GM13976 (cell line): ENCODE results near the gene PLCB2.

Experiments
- DNase-seq: peaks from one replicate; pipeline ENCODE4 v3.0.0; 2012; ENCODE audit warnings: low spot score
- in situ Hi-C: fragments of 300-500 bp; cut with MboI; formaldehyde crosslinking; loops from one replicate; pipeline ENCODE4 v1.12.0; 2022; ENCODE audit warnings: low sequenced_read_pairs, mixed read lengths, inconsistent platforms; ENCODE audit not compliant: unreplicated experiment
- TF ChIP-seq, protein P1 (sequence below): IDR thresholded peaks from 2 replicates; pipeline ENCODE4 v1.5.1; 2012; ENCODE audit warnings: borderline replicate concordance, mild to moderate bottlenecking; ENCODE audit not compliant: insufficient read depth; ENCODE audit errors: extremely low read depth, missing control alignments, control extremely low read depth

The PLCB2 gene

DNA sequence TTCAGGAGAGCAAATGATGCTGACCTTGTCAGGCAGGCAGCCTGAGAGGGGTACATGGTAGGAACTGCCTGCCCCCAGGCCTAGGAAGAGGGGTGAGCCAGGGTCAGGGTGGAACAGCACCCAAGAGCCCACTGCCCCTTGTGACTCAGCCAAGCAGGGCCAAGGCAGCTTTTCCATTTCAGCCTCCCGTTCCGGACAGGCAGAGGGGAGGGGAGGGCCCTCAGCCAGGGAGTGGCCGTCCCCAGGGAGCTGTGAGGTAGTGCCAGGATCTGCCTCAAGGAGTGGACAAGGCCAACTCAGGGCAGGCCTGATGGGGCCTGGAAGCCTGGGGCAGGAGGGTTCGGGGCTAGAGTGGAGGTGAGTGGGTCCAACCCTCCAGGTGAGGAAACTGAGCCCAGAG is 19.8 kb downstream of the PLCB2 start:
- no peak for DNase-seq
- in situ Hi-C loops: no loop called here
- TF ChIP-seq, protein P1, sequence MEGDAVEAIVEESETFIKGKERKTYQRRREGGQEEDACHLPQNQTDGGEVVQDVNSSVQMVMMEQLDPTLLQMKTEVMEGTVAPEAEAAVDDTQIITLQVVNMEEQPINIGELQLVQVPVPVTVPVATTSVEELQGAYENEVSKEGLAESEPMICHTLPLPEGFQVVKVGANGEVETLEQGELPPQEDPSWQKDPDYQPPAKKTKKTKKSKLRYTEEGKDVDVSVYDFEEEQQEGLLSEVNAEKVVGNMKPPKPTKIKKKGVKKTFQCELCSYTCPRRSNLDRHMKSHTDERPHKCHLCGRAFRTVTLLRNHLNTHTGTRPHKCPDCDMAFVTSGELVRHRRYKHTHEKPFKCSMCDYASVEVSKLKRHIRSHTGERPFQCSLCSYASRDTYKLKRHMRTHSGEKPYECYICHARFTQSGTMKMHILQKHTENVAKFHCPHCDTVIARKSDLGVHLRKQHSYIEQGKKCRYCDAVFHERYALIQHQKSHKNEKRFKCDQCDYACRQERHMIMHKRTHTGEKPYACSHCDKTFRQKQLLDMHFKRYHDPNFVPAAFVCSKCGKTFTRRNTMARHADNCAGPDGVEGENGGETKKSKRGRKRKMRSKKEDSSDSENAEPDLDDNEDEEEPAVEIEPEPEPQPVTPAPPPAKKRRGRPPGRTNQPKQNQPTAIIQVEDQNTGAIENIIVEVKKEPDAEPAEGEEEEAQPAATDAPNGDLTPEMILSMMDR: no peak

DNA sequence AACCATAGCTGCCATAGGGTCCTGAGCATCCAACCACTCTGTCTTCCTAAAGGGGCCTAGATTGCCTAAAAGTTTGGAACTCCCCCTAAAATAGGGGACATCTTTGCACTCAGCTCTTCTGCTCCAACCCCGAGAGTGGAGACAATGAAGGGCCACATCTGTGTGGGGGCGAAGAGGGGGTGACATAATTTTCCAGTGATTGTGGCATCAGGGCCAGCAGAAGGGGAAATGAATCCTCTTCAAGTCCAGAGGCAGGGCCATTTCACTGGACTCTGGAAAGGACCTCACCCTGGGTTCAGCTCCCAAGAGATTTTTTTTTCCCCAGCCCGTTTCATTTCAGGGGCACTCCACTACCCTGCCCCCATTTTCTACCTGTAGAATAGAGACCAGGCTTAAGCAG is 20.2 kb downstream of the PLCB2 start:
- TF ChIP-seq, protein P1: no peak
- no peak for DNase-seq
- in situ Hi-C loops: no loop called here

DNA sequence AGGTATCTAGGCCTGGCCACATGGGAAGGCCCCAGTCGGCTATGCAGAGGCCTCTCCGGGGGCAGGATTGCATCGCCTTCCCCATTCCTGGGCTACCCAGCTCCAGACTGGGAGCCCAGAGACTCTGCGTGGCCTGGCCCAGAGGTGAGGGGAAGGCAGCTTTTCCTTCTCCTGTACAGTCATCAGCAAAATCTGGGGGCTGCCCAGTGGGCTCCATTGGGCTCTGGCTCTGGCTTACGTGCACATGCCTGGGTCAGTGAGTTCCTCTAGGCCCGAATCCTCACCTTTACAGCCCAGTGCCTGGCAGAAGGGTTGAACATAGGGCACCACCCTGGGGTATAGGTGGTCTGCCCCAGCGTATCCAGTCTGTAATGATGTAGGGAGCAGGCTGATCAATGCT is 20.9 kb downstream of the PLCB2 start:
- TF ChIP-seq, protein P1: no peak
- no peak for DNase-seq
- in situ Hi-C loops: no loop called here

DNA sequence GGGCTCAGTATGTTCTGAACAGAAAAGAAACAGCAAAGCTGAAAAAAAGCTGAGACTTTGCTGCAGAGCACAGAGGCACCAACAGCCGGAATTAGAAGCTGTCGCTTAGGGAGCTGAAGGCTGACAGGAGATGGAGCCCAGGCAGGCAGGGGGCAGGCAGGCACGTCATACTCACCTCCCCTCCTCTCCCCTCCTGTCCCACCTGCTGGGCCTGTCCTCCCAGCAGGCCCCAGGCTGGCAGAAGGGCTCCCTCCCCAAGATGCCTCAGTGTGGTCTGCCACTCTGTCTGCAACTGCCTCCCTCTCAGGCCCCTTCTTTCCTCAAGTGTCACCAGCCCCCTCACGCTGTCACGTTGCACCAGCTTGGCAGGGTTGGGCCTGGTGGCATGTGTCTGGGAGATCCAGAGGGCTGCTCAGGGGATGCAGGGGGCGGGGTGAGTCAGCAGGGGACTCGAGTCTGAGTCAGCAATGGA is 21.6 kb downstream of the PLCB2 start:
- TF ChIP-seq, protein P1: no peak
- in situ Hi-C loops: no loop called here
- no peak for DNase-seq

DNA sequence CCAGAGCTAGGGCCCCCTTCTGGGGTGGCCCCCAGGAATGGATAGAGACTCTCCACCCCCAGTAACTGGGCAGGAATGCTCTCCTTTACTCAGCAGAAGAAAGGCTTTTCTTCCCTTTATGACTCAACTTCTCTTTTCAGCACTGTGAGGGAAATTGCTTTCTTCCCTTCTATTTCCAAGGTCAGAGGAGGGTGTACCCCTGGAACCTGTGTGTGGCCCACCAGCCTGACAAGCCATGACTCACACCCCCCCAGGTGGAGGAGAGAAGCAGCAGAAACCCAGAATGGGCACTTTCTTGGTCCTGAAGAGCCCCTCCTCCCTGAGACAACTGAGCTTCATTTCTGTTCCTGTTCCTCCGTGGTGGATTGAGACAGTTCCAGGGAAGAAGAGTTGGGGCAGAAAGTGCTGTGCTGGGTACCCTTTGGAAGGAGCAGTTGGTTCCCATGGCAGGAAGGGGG is 22.2 kb downstream of the PLCB2 start:
- in situ Hi-C loops: no loop called here
- no peak for DNase-seq
- TF ChIP-seq, protein P1: no peak

DNA sequence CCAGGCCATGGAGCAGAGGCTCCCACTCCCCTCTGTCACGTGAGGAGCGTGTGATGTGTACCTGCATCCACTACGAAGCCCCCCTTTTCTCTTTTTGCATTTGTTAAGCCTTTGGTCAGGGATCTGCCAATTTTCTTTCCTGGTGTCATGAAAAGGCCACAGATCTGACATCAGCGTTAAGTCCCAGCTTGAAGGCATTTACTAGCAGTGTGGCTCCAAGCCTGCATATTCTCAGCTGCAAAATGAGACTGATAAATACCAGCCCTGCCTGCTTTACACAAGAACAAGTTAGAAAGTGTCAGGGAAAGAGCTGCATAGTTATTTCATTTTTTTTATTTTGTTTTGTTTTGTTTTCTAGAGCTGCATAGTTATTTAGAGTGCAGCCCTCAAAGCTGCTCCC is 22.6 kb downstream of the PLCB2 start:
- in situ Hi-C loops: no loop called here
- TF ChIP-seq, protein P1: no peak
- no peak for DNase-seq
